GM21717 (cell line): ENCODE measurements around the gene COX7A2.

ENCODE experiments used
- ATAC-seq: cut with Tn5 transposase; IDR thresholded peaks from one replicate; pipeline ENCODE4 v1.9.1; 2021; ENCODE audit warnings: mild to moderate bottlenecking, moderate library complexity; ENCODE audit not compliant: unreplicated experiment

Gene COX7A2

DNA sequence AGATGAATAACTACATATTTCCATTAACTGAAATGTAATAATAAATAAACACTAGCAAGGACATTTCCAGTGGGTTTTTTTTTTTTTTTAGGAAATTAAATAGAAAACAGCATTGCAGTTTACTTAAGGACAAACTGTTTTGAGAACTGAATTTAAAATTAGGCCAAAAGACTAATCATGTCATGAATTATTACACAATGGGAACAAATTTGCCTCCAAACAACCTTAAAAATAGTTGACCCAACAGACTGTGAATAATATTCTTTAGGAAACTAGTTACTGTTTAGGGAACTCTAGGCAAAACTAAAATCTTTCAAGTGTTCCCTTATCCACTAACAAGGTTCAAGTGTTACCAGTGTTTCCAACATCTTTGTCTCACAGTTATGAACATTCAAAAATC lies 21.3 kb downstream of the COX7A2 start:
- ATAC-seq = no peak

DNA sequence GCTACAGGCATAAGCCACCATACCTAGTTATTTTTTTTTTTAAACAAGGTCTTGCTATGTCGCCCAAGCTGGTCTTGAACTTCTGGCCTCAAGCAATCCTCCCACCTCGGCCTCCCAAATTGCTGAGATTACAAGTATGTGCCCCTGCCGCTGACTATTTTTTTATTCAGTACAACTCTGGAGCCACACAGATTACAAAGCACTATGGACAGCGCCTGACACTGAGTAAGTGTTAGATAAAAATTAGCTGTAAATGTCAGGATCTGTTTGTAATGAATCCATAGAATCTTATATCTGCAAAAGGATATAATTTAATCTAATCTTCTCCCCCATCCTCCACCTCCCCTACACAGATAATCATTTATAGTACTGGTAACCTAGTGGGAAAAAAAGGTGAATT lies 22.5 kb downstream of the COX7A2 start:
- no peak for ATAC-seq

GRCh38 chr6:75220357-75220756 lies 23.2 kb downstream of the COX7A2 start:
- ATAC-seq = no peak

DNA sequence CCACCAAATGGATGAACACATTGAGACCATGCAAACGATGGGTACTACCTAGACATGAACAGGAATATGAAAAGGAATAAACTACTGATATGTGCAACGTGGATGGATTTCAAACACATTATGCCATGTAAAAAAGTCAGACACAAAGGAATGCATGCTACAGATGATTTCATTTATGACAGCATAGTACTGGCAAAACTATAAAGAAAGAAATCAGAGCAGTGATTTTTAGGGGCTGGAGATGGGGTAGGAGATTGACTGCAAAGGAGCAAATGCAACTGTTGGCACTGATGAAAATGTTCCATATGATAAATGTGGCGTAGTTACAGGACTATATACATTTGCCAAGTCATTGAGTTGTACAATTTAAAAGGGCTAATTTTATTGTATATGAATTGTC lies 24.3 kb downstream of the COX7A2 start:
- no peak for ATAC-seq

GRCh38 chr6:75217193-75217592 lies 26.4 kb downstream of the COX7A2 start:
- ATAC-seq = no peak

- ATAC-seq = no peak
These were observed 28.3 kb downstream of the COX7A2 start for GRCh38 chr6:75215291-75215690.

DNA sequence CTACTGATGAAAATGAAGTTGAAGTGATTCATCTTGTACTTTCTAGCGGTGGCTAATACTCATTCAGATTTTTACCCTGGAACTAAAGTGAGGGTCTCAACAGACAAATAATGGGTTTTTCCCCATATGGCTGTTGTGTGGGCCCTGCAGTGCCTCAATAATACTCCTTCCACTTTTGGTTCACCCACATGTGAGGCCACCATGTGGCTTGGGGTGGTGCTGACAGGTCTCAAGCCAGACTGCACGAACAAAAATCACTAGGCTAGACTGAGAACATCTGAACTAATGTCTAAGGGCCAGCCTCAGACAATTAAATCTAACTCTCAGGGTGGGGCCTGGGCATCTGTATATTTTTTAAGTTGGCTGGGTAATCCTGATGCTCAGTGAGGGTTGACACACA lies 29.9 kb downstream of the COX7A2 start:
- ATAC-seq = peak; percentile 45

- ATAC-seq = no peak
These were observed 30.5 kb downstream of the COX7A2 start for GRCh38 chr6:75213112-75213511.

DNA sequence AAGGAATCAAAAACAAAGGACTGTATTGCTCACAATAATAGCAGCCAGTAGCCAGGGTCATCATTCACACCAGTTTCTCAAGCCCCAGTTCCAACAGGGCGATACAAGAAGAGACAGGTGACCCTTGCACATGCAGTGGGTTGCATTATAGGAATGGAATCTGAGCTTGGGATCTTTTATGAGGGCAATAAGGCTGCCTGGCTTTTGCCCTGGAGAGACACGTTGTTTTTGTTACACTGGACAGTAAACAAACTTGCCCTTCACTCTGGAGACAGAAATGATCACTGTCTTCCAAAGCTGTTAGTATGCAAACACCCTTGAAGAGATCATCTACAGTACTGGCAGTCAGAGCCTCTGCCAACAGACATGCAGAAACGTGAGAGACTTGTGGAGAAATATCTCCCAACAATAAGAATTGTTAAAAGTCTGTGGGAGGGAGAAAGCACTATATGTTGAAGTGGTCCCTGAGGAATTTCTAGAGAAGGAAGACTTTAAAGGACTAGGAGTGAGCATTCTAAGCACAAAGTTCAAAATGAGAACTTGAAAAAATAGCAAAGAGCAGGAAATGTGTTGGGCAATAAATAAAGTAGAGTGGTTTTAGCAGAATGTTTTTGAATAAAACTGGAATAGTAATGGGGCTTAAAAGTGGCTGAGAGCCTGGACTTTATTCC lies 31.5 kb downstream of the COX7A2 start:
- ATAC-seq = no peak

DNA sequence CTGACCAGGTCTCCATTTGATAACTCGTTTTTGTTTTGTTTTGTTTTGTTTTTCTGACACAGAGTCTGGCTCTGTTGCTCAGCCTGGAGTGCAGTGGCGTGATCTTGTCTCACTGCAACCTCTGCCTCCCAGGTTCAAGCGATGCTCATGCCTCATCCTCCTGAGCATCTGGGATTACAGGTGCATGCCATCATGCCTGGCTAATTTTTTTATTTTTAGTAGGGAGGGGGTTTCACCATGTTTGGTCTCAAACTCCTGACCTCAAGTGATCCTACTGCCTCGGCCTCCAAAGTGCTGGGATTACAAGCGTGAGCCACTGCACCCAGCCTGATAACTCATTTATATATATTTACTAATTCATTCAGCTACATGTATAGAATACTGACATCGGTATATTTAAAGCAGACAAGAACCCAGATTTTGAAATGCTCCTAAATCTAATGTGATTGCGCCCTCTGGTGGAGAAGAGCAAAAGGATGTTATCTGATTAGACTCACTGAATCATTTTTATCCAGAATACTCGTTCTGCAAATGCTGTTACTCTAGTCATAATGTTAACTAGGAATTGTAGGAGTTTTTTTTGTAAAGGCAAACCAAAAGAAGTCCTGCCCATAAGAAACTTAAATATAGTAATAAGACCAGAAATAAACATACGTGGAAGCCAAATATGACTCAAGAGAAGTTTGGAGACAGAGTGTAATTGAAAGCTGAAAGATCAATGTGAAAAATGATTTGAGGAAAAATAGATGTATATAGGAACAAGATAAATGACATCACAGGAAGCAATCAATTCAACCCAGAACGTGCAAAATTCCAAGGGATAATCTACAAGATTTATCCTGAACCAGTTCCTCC lies 32.5 kb downstream of the COX7A2 start:
- ATAC-seq = no peak

DNA sequence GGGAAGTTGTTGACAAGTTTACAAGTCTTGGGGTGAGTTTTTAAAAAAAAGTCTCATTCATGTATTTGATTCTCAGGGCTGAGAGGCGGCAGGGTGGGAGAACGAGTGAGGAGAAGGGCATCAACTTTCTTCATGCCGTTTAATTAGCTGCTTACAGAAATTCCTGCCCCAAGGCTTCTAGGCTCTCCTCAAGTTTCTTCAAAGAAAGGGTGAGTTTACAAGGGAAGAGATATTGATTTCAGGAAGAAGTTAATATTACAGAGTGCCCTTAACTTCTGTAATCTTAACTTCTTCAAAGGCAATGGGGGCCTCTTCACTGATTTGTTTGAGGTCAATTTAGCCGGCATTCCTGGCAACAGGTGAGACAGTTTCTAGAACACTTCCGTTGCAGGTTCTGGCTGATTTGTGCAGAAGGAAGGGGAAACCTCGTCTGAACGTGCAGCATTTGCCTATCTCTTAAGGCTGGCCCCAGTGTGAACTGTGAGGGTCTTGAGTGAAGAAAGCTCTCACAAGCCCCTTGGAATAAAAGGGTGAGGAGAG lies 34.3 kb downstream of the COX7A2 start:
- no peak for ATAC-seq

DNA sequence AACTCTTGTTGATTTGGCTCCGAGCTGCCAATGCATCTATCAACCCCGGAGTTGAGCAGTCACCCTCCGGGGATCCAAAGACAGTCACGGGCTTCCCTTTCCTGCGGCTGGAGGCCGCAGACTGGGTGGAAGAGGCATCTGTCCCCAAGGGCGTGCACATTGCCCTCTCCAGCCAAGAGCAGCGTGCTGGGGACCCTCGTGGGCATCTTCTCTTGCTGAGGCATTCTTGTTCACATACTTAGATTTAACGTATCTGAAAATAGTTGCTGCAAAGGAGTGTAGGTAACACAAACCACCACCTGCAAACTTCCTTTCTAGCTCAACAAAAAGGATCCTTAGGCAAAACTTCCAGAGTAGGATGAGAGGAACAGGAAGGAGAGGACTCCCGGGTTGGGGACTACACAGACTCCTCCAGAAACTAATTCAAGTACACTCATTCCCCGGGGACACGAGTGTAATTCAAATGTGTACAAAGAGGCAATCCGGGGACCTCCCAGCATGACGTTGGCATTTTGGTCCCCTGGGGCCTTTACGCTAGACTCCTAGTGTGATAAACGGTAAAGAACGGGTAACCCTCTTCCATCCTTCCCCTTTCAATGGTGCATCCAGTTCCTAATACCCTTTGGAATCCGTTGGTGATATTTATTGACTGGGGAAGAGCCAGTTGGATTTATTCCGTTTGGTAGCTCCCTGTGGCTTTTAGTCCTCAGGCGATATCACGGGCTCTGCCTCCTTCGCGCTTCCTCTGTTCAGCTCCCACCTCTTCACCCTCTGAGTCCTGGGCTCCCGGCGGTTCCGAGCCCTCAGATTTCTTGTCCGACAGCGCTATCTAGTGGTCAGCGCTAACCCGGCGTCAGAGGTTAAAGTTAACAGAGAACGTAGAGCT lies 35.1 kb downstream of the COX7A2 start:
- ATAC-seq = peak; percentile 68

DNA sequence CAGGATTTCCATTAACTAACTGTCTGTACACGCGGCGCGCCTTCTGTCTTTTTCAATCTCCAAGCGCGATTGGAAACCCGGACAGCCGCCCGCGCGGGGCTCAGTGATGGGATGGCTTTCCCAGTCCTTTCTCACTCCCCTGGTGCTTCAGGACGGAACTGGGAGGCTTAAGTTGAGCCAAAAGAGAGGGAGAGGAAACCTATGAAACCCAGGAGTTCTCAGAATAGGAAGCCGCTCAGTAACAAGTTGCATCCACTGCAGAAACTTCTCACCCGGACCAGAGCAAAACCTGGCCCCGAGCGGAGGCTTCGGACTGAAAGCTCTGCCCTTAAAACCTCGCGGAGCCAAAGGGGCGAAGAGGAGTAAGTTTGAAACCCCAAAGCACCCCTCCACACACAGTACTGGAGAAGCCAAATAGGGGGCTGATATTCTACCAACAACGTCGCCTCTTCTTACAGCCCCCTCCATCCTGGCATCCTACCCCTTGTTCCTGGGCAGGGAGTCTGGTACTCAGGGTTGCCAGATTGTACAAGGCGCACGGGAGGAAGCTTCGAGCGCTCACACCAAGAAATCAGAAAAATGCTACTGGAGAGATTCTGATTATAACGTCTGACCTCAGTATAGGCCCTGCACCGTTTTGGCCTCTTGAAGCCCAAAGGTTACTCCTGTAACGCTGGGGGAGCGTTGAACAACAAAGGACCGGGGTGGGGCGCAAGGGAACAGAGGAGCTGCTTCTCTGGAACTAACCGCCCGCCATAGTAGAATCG lies 36.8 kb downstream of the COX7A2 start:
- ATAC-seq = no peak

GRCh38 chr6:75205776-75206575 lies 37.6 kb downstream of the COX7A2 start, which contains the start of gene COL12A1:
COL12A1 (minus strand) TSS chr6:75206053; CDS start chr6:75202792, 3,261 bp downstream.
- no peak for ATAC-seq

DNA sequence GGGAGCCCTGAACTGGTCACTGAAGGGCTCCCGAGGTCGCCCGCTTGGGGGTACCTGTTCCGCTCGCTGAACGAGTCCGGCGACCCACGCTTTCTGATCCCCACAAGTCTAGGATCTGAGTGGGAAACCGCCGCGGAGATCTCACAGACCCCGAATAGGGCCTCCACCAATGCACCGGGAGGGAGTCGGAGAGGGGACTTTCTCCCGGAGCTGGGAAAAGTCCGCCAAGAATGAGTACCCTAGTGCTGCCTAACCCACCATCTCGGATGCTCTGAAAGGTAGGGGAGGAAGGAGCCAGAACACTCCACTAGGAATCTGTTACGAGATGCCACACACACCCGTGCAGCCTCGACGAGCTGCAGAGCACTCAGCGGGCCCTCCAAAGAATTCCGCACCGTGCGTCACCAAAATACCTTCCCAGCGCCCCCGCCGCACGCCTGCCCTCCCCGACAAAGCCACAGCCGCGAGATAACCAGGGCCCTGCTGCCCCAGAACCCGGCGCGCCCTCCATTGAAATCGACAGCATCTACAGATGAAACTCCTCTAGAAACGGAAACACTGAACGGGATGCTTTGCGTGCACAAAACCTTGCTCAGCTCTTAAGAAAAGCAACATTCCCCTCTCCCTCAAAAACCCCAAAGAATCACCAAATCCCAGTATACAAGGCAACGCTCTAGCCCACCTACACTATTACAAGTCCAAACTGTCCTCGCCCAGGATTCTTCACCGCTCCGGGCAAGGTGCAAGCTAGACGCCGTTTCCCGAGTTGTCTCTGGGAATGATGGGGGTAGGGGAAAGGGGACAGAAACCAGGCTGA lies 38.4 kb downstream of the COX7A2 start:
- no peak for ATAC-seq

DNA sequence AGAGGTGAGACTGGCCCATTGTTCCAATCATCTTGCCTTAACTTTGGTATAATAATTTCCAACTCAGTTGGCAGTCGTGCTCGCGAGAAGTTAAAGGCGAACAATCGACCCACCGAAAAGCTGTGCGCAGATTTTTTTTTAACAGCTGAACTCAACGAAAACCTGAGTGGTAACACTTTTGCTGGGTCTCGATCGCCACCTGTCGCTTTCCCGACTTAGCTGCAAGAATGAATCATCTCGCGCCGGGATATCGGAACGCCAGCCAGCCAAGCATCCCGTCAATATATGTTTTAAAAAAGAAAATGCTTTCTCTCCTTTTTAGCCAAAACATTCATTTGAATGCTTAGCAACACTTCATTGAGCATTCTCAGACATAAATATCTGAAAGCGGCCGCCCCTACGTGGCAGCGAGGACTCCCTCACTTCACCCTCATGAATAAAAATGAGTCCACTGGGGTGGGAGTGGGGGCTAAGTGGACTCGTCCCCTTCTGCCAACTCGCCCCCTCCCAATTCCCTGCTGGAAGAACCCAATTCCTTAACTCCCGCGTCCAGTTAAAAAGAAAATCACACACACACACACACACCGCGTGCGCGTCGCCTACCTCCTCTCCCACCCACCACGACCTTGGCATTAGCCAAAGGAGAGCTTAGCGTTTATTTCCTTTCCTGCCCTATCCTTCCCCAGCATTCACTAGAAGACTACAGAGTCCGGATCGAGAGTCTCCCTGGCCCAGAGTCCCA lies 39.2 kb downstream of the COX7A2 start:
- no peak for ATAC-seq

DNA sequence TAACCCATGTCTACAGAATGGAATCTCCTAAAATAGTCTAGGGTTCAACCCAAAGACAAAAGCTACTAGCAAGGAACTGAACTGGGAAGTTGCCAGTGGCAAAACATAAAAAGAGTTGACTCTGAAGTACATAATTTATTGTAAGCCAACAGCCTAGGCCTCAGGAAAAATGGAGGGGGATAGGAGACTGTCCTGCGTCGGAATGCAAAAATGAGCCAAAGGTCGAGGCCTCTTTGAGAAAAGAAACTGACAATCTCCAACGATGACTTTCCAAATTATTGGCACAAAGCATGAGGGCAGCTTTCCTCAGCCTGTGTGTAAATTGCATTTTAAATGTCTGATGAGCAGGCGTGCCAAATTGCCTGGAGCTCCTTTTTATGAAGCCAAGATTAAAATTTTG lies 39.9 kb downstream of the COX7A2 start:
- no peak for ATAC-seq

DNA sequence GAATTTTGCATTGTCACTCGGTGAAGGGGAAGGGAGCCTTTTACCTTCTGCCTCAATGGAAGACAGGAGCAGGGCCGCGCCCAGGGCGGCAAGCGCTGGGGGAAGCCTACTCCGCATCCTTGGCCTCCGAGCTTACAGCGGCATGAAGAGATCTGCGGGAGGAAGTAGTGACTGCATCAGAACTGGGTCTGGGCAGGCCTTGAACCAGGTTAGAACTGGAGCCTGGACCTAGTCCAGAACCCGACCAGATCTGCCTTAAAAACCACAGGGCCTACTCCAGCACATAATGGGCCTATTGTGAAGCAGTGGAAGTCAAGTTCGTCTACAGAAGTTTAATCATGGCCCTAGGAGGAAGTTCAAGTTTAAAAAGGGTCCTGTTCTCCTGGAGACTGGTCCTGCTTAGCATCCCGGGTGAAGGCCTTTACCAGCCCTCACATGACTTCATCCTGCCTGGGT lies 40.9 kb downstream of the COX7A2 start:
- no peak for ATAC-seq
